ENCODE measurements around the gene CDC42EP2. TPM values are rescaled to one million over a fixed set of nuclear protein-coding genes. Genes with fewer than 3 reads are reported as not detected.

Gene CDC42EP2, protein sequence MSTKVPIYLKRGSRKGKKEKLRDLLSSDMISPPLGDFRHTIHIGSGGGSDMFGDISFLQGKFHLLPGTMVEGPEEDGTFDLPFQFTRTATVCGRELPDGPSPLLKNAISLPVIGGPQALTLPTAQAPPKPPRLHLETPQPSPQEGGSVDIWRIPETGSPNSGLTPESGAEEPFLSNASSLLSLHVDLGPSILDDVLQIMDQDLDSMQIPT
- 2.8 and 2.9 TPM in 2 replicates for total RNA-seq (2014; rRNA removed; shearing (Covaris generic))

DNA sequence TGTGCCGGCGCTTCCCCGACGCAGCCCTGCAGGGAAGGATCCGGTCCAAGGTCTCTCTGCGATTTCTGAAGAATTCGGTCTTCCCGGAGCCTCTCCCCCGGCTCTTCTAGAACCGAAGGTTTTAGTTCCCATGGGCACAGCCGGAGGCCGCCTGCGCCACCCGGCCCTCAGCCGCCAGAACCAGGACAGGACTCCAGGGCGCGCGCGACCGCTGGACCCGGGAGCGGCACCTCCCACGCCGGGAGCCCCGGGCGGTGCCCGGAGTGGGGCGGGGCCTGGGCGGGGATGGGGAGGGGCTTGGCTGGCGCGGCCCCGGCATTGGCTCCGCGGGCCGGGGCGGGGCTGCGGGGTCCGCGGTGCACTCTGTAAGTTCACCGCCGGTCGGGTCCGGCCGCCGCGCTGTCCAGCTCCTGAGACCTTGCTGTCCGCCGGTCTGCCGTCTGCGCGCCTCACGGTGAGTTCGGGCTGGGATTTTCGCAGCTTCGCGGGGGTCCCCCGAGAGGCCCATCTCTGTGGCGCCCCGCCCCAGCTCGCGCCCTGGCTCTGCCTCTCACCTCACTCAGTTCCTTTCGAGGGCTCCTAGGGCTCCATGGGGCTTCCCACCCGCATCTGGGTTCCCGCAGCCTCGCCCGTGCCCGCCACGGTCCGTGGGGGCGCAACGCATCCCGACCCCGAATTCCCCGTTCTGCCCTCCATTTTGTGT, at the start of gene CDC42EP2:
Gene CDC42EP2 (plus strand): TSS at position 366 of the 703 bp plus-strand sequence. CDS start 6,033 bp downstream, outside the sequence.
- peak; percentile 86 for DNase-seq (ENCODE audit: low read depth)

DNA sequence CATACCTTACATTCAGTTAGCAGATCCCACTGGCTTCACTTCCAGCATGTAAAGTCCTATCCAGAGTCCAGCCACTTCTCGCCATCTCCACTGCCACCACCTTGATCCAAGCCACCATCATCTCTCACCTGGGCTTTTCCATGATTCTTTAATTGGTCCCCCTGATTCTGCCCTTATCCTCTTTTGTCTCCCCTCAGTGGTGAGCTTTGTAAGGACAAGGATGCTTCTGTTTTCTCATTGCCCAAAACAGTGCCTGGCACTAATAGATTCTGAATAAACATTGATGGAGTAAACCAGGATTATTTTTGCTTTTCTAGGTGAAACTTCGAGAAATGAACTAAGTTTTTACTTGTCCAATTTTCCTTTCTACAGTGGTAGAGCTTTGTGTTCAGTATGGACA, 48.5 kb upstream of the CDC42EP2 start:
- DNase-seq (ENCODE audit: low read depth), result no peak

DNA sequence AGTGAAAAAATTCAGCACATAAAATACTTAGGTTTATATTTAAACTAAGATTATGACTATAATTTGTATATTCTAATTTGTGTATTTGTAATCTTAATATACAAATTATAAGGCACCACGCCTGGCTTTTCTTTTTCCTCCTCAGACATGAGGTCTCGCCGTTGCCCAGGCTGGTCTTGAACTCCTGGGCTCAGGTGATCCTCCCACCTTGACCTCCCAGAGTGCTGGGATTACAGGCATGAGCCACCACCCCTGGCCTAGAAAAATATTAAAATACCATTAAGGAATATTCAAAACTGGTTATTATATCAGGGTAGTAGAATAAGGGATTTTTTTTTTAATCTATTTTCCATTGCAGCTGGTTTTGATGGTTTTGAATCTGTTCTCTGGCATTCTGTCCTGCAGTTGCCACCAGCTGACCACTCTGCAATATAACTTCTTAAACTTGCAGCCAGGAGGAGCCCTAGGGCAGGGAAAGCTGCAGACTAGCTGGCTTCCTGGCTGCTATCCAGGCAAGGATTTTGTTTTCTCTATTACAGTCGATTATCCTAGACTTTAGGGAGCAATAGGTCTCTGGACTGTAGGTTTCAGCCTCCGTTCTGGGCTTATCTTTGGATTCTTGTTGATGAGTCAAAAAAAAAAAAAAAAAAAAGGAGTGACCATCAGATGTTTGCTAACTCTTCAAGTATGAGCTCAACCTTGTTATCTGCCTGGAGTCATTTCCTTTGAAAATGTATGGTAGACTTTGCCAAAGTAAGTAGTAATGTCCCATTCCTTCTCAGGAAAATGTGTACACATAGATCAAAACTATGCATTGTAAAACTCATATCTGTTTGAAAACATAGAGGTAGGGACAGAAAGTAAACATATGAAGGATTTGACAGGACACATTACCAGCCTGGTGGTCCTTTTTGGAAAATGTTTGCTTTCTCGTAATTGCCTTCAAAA, 39.7 kb upstream of the CDC42EP2 start:
- DNase-seq (ENCODE audit: low read depth), result peak; percentile 81

GRCh38 chr11:65275906-65276305, 38.8 kb upstream of the CDC42EP2 start:
- DNase-seq (ENCODE audit: low read depth), result no peak

DNA sequence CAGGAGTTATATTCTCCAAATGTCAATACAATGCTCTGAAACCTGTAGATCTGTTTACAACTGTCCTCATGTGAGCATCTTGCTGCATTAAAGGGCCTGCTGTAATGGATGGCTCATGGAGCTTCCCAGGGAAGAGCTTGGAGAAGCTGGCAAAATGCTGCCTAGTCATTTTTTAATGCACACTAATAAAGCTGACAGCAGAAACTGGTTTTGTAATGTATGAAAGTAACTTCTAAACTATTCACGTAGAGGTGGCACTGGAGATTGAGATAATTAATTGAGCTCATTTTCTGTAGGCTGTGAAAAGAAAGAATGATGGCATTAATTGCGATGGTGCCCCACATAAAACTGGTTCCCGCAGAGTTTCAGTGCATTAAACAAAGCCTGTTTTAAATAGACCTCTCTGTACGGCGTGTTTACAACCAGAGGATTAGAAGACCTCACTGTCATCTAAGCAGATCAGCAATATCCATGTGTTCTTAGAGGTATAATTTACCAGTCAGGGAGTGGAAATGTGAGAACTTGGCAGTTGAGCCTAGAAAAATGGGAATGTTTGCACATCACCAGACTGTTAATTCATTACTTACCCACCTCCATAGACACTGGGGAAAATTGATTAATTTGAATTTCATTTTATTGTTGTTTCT, 36.9 kb upstream of the CDC42EP2 start:
- no peak for DNase-seq (ENCODE audit: low read depth)

DNA sequence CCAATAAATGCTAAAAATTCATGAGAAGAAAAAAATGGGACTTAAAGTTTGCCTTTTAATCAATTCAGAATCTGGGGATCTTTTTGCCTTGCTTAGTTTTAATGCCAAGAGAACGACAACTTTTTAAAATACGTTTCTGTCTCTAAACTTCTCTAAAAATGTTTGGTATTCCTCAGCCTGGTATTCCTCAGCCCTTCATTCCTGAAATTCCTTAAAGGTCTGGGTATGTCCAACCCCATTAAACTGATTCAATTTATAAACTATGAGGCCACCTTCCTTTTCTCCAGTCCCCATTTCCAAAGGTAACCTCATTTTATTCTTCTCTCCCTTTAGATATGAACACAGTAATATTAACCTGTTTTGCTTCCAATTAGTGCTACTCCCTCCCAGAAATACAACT, 36.3 kb upstream of the CDC42EP2 start:
- no peak for DNase-seq (ENCODE audit: low read depth)

DNA sequence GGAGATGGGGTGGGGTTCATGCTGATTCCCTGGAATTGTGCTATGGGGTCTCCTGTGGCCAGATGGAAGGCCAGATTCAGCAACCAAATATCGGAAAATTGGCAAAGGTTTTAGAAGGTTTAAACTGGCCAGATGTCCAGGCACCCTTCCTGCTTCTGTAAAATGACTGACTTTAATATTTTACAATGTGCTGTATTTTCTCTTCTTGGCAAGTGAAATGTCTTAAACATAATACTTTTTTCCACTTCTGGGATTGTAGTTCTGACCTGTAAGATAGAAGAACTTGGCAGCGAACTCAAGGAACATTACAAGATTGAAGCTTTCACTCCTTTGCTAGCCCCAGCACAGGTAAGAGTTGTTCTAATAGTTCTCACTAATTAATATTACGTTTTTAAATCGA, 35.4 kb upstream of the CDC42EP2 start:
- no peak for DNase-seq (ENCODE audit: low read depth)

DNA sequence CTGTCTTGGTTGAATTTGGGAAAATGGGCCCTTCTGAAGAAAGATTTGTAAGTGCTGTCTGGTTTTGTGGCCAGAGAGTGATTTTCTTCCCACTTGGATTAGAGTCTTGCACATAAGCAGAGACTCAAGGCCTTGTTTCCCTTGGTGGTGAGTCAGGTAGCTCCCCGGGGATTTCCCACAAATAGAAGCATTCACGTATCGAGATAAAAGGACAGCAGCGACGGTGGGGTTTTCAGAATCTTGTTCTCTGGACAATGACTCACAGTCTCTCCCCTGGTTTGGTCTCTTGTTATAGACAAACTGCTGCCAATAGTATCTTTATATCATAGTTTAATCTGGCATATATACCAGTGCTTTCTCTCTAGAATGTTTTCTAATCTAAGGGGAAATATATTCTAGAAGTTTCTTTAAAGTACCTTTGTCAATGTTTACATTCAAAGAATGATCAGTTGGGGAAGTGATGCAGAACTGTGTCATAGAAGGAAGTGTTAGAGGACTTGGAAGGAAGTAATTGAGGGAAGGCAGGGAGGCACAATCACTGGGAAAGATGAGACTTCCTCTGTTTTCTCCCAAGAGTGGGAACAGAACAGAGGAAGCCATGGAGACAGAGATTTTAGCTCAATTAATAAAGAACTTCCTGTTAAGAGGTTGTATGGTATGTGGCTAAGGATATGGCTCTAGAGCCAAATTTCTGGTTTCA, 34.8 kb upstream of the CDC42EP2 start:
- peak; percentile 96 for DNase-seq (ENCODE audit: low read depth)

- DNase-seq (ENCODE audit: low read depth), result no peak
These were observed 34.0 kb upstream of the CDC42EP2 start for GRCh38 chr11:65280646-65281045.

- no peak for DNase-seq (ENCODE audit: low read depth)
These were observed 28.0 kb upstream of the CDC42EP2 start for GRCh38 chr11:65286686-65287085.

GRCh38 chr11:65287601-65288000, 27.1 kb upstream of the CDC42EP2 start:
- no peak for DNase-seq (ENCODE audit: low read depth)

- DNase-seq (ENCODE audit: low read depth), result no peak
These were observed 25.7 kb upstream of the CDC42EP2 start for GRCh38 chr11:65288706-65289536.

GRCh38 chr11:65290448-65291165, 24.1 kb upstream of the CDC42EP2 start:
- peak; percentile 74 for DNase-seq (ENCODE audit: low read depth)

- DNase-seq (ENCODE audit: low read depth), result no peak
These were observed 23.1 kb upstream of the CDC42EP2 start for GRCh38 chr11:65291613-65292012.

DNA sequence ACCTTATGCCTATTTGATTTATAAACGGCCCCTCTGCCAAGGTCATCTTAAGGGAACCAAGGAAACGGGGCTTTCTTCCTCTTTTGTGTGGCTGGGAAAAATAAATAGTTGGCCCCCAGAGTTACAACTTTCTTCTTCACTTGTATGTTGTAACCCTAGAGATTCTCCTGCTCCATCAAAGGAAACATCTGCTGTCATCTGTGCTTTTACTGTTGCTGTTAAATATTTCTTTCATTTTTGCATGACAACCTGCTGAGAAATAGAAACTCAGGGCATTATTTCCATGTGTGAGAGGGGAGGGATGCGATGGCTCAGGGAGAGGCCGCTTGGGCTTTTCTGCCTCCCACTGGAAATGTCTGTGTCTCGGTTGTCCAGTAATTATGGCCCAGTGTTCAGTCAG, 21.8 kb upstream of the CDC42EP2 start:
- DNase-seq (ENCODE audit: low read depth), result no peak

DNA sequence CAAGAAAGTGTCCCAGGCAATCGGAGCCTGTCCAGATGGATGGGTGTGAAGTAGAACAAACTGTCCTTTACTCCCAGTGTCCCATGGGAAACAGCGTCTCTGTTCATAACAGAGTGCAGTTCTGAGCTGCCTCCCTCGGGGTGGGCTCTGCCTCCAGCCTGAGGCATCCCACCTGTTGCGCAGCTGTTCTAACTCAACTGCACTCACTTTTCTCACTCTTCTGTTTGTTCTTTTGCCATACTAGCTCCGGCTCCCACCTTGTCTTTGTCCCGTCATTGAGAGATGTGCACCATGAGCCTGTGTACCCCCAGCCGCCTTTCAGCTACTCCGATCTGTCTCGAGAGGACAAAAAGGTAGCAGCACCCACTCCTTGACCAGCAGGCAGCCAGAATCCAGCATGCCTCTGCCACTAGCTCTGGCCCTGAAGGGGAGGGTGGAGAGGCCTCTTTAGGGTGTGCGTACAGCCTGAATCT, 20.7 kb upstream of the CDC42EP2 start:
- DNase-seq (ENCODE audit: low read depth), result no peak

- DNase-seq (ENCODE audit: low read depth), result no peak
These were observed 19.7 kb upstream of the CDC42EP2 start for GRCh38 chr11:65295001-65295400.

GRCh38 chr11:65295571-65296341, 18.9 kb upstream of the CDC42EP2 start:
- no peak for DNase-seq (ENCODE audit: low read depth)
